Keratinocyte (primary cell): Measurements from ENCODE around the gene MPPED1. TPM values are rescaled to one million over a fixed set of nuclear protein-coding genes. Genes with fewer than 3 reads are reported as not detected.

ENCODE experiments used
- DNase-seq: peaks from one replicate; pipeline ENCODE4 v3.0.0-alpha.2; 2011; ENCODE audit warnings: low read depth, missing footprints, low spot score
- FAIRE-seq: peaks from 2 replicates; lab custom pipeline; 2011; peaks lifted over from hg19 to GRCh38; lab: Jason Lieb, UNC
- H2AFZ ChIP-seq: 2 replicates; pipeline ENCODE4 v1.6.0; 2012; ENCODE audit warnings: low read length, control low read depth, inconsistent platforms; ENCODE audit not compliant: control insufficient read depth
- H3K27ac ChIP-seq: 2 replicates; pipeline ENCODE4 v1.5.1; 2011; ENCODE audit warnings: low read length; ENCODE audit not compliant: control insufficient read depth, insufficient read depth
- H3K27me3 ChIP-seq: 3 replicates; pipeline ENCODE4 v1.6.0; 2011; ENCODE audit warnings: low read length; ENCODE audit not compliant: control insufficient read depth, insufficient read depth; ENCODE audit errors: extremely low read depth
- H3K36me3 ChIP-seq, 2 experiments: 2 replicates in 1 of 2; 3 replicates in 1 of 2; pipeline ENCODE4 v1.5.1; 2011; ENCODE audit warnings: low read length in 2 of 2, mild to moderate bottlenecking in 1 of 2; ENCODE audit not compliant: control insufficient read depth in 2 of 2, insufficient read depth in 2 of 2; ENCODE audit errors: extremely low read depth in 1 of 2
- H3K4me1 ChIP-seq: 3 replicates; pipeline ENCODE4 v1.5.1; 2011; ENCODE audit warnings: low read length; ENCODE audit not compliant: control insufficient read depth, insufficient read depth; ENCODE audit errors: extremely low read depth
- H3K4me2 ChIP-seq: 3 replicates; pipeline ENCODE4 v1.6.0; 2011; ENCODE audit warnings: low read depth, low read length; ENCODE audit not compliant: control insufficient read depth, insufficient read depth; ENCODE audit errors: extremely low read depth
- H3K4me3 ChIP-seq, 3 experiments: fragments of 200-600 bp in 1 of 3; sonication (generic) in 1 of 3; 2 replicates in 2 of 3; 3 replicates in 1 of 3; pipeline ENCODE4 v1.5.1; 2011 to 2016; ENCODE audit warnings: low read length in 3 of 3, mild to moderate bottlenecking in 3 of 3, control low read depth in 2 of 3, inconsistent platforms in 1 of 3, low read depth in 1 of 3, mixed read lengths in 1 of 3, mixed run types in 1 of 3, moderate library complexity in 1 of 3; ENCODE audit not compliant: control insufficient read depth in 2 of 3, insufficient read depth in 2 of 3; ENCODE audit errors: extremely low read depth in 1 of 3
- H3K79me2 ChIP-seq: 2 replicates; pipeline ENCODE4 v1.6.0; 2012; ENCODE audit warnings: low read length; ENCODE audit not compliant: control insufficient read depth, insufficient read depth
- H3K9ac ChIP-seq: 3 replicates; pipeline ENCODE4 v1.6.0; 2011; ENCODE audit warnings: low read length; ENCODE audit not compliant: control insufficient read depth, insufficient read depth; ENCODE audit errors: extremely low read depth
- H3K9me1 ChIP-seq: 3 replicates; pipeline ENCODE4 v1.6.0; 2011; ENCODE audit warnings: low read length; ENCODE audit not compliant: control insufficient read depth, insufficient read depth; ENCODE audit errors: extremely low read depth
- H3K9me3 ChIP-seq: 2 replicates; pipeline ENCODE4 v1.5.1; 2012; ENCODE audit warnings: low read depth, low read length; ENCODE audit not compliant: control insufficient read depth
- H4K20me1 ChIP-seq: 3 replicates; pipeline ENCODE4 v1.6.0; 2011; ENCODE audit warnings: low read length; ENCODE audit not compliant: control insufficient read depth, insufficient read depth; ENCODE audit errors: extremely low read depth
- EZH2 ChIP-seq: IDR thresholded peaks from one replicate; pipeline ENCODE4 v1.6.1; 2012; ENCODE audit warnings: inconsistent platforms, mild to moderate bottlenecking, low read length, moderate library complexity
- dilution Hi-C: fragments of 300-500 bp; cut with MboI; formaldehyde crosslinking; loops from one replicate; pipeline ENCODE4 v1.7.0; 2020; ENCODE audit warnings: low sequenced_read_pairs; ENCODE audit not compliant: extremely low pct_ligation_motif_present
- polyA plus RNA-seq, 5 experiments: library from polyadenylated mRNA; depleted of rRNA in 3 of 5; stranded (reverse) in 3 of 5; stranded (forward) in 1 of 5; unstranded in 1 of 5; fragments of >200 nt; gene quantifications; 1 replicate in 1 of 5; 2 replicates in 3 of 5; 3 replicates in 1 of 5; pipeline versions ENCODE4 v1.2.1 to v1.2.3, GENCODE V29; 2011 to 2012; ENCODE audit warnings: missing spikeins in 2 of 5, low read depth in 1 of 5, low replicate concordance in 1 of 5
- TF ChIP-seq, protein P1 (sequence below), 3 experiments: IDR thresholded peaks in 1 of 3; conservative IDR thresholded peaks in 1 of 3; optimal IDR thresholded peaks in 1 of 3; 2 replicates in 2 of 3; 3 replicates in 1 of 3; pipeline versions ENCODE3 to v1.5.1; 2011; ENCODE audit warnings: low read length in 3 of 3, mild to moderate bottlenecking in 3 of 3, moderate library complexity in 2 of 3, control low read depth in 1 of 3, inconsistent platforms in 1 of 3; ENCODE audit not compliant: insufficient read depth in 2 of 3; ENCODE audit errors: extremely low read depth in 1 of 3

The MPPED1 gene
- polyA plus RNA-seq, 1 donor (not counting 4 experiments of a cell fraction or from before 2014, with no cell fraction given): not detected

DNA sequence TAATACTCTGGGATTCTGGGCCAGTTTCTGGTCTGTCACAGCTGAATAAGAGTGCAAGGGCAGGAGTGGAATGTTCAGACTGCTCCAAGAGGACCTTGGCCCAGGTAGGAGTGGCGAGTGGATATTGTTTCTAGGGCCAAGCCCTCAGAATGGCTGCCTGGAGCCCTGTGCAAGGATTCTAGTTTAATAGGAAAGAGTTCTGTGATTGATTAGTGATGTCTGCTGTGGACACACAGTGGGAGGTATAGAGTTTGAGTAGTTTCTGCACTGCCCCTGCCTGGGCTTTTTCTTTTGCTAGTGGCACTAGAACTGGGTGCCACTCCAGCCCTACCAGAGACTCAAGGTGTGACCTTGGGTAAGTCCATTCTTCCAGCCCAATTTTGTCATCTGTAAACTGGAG is 9.7 kb upstream of the MPPED1 start:
- H4K20me1 ChIP-seq: peaks cover 7% of the 10 kb centered on the region
- DNase-seq: no peak
- H3K9me3 ChIP-seq: peaks cover 5% of the 10 kb centered on the region
- H3K9ac ChIP-seq: no peak overlapping the region
- FAIRE-seq: no peak
- no peaks in the 10 kb centered on the region for H3K9me1 ChIP-seq
- no peak for TF ChIP-seq EZH2
- TF ChIP-seq, protein P1, sequence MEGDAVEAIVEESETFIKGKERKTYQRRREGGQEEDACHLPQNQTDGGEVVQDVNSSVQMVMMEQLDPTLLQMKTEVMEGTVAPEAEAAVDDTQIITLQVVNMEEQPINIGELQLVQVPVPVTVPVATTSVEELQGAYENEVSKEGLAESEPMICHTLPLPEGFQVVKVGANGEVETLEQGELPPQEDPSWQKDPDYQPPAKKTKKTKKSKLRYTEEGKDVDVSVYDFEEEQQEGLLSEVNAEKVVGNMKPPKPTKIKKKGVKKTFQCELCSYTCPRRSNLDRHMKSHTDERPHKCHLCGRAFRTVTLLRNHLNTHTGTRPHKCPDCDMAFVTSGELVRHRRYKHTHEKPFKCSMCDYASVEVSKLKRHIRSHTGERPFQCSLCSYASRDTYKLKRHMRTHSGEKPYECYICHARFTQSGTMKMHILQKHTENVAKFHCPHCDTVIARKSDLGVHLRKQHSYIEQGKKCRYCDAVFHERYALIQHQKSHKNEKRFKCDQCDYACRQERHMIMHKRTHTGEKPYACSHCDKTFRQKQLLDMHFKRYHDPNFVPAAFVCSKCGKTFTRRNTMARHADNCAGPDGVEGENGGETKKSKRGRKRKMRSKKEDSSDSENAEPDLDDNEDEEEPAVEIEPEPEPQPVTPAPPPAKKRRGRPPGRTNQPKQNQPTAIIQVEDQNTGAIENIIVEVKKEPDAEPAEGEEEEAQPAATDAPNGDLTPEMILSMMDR (optimal IDR thresholded peaks at IDR 0.05 in 1 of 3, IDR thresholded peaks at IDR 0.05 in 1 of 3, conservative IDR thresholded peaks at IDR 0.05 in 1 of 3; ENCODE audit: extremely low read depth in 1 of 3, insufficient read depth in 2 of 3, low read length in 3 of 3): no peak
- H3K79me2 ChIP-seq: no peaks in the 10 kb centered on the region
- peaks cover 10% of the 10 kb centered on the region for H3K4me1 ChIP-seq
- H2AFZ ChIP-seq: no peak overlapping the region
- no peak overlapping the region for H3K27ac ChIP-seq
- no peak overlapping the region for H3K4me2 ChIP-seq
- H3K4me3 ChIP-seq: no peak overlapping the region
- no peaks in the 10 kb centered on the region for H3K36me3 ChIP-seq
- H3K27me3 ChIP-seq: peaks cover 69% of the 10 kb centered on the region
- dilution Hi-C loops: no loop called here

DNA sequence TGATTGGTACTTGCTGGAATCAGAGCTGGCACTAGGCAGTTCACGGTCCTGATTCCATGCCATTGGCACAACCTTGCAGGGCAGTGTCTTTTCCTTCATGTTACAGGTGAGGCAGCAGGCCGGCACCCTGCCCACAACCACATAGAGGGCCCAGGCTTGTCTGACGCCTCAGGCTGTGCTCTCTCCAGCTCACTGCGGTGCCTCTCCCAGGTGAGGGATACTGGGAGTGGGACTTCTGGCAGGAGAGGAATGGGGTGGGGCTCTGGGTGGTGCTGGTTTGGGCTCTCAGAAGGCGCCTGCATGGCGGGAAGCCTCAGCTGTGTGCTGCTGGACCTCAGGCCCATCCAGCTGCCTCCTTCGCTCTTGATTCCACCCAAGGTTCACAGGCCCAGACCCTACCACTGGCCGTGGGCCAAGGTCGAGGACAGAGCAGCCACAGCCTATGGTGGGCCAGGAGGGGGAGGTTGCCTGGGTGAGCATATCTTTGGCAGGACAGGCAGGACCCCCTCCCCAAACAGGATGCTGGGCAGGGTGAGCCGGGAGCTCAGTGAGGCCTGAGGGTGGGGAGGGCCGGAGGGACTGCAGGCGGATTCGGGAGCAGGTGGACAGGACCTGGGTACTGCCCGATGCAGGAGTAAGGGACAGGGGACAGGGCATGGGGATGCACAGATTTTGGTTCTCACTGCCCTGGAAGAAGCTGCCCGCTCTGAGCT is 7.0 kb upstream of the MPPED1 start:
- no peak overlapping the region for H3K9ac ChIP-seq
- H3K4me3 ChIP-seq: no peak overlapping the region
- H4K20me1 ChIP-seq: peaks cover 7% of the 10 kb centered on the region
- H3K27me3 ChIP-seq: peaks cover 75% of the 10 kb centered on the region
- no peak overlapping the region for H3K4me2 ChIP-seq
- DNase-seq (peak; percentile 68), FAIRE-seq (peak; percentile 93)
- TF ChIP-seq EZH2: no peak
- H3K9me1 ChIP-seq: no peaks in the 10 kb centered on the region
- no peak overlapping the region for H2AFZ ChIP-seq
- dilution Hi-C loops: no loop called here
- H3K27ac ChIP-seq: no peak overlapping the region
- peaks cover 10% of the 10 kb centered on the region for H3K4me1 ChIP-seq
- H3K79me2 ChIP-seq: no peaks in the 10 kb centered on the region
- H3K36me3 ChIP-seq: no peaks in the 10 kb centered on the region
- H3K9me3 ChIP-seq: peaks cover 5% of the 10 kb centered on the region
